Choroid plexus epithelial cell (primary cell): ENCODE results near the gene MET.
"Not testable (repeated sequence)": the region's sequence is repeated elsewhere in the genome, so short reads cannot be mapped to it uniquely, and the experiment has no call there.

ENCODE experiments used
- DNase-seq: peaks from one replicate; pipeline ENCODE4 v3.0.0-alpha.2; 2010; ENCODE audit warnings: low read depth
- H3K4me3 ChIP-seq: 2 replicates; pipeline ENCODE4 v1.5.1; 2011; ENCODE audit warnings: low read depth, mild to moderate bottlenecking, control low read depth, low read length, moderate library complexity
- TF ChIP-seq, protein P1 (sequence below): conservative IDR thresholded peaks from 2 replicates; pipeline ENCODE4 v1.5.1; 2011; ENCODE audit warnings: low read depth, mild to moderate bottlenecking, control low read depth, inconsistent platforms, low read length, moderate library complexity

MET gene

DNA sequence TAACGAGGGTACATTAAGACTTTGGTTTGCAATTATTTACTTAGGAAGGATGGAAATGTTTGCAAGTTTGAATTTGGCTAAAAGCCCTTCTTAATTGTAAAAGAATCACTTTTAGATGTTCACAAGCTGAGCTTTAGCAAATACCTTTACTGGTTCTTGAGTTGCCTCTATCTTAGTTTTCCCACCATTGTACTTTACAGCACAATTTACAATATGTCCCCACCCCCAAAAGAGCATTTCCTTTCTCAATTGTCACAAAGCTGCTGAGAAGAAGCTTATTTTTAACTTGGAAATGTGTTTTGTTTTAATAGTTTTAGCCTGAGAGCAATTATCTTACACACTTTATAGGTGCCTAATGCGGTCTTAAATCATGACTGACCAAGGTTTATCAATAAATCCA is 81.1 kb downstream of the MET start:
- TF ChIP-seq, protein P1, sequence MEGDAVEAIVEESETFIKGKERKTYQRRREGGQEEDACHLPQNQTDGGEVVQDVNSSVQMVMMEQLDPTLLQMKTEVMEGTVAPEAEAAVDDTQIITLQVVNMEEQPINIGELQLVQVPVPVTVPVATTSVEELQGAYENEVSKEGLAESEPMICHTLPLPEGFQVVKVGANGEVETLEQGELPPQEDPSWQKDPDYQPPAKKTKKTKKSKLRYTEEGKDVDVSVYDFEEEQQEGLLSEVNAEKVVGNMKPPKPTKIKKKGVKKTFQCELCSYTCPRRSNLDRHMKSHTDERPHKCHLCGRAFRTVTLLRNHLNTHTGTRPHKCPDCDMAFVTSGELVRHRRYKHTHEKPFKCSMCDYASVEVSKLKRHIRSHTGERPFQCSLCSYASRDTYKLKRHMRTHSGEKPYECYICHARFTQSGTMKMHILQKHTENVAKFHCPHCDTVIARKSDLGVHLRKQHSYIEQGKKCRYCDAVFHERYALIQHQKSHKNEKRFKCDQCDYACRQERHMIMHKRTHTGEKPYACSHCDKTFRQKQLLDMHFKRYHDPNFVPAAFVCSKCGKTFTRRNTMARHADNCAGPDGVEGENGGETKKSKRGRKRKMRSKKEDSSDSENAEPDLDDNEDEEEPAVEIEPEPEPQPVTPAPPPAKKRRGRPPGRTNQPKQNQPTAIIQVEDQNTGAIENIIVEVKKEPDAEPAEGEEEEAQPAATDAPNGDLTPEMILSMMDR = no peak
- H3K4me3 ChIP-seq = no peak overlapping the region
- no peak for DNase-seq

DNA sequence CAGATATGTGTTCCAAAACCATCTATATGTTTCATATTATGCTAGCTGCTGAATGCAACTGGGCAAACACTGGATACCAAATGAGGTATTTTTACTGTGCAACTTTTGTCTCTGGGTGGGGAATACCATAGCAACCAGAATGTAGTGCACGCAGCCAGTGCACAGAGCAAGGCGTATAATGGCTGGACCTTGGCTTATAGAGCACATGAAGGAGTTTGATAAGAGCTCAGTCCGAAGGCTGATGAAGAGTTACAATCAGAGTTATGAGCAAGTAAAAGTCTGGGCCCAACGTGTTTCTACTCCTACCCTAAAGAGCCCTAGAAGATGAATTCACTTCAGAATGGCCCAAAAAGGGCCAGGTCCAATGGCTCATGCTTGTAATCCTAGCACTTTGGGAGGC is 82.2 kb downstream of the MET start:
- no peak for DNase-seq
- TF ChIP-seq, protein P1 = no peak
- no peak overlapping the region for H3K4me3 ChIP-seq

DNA sequence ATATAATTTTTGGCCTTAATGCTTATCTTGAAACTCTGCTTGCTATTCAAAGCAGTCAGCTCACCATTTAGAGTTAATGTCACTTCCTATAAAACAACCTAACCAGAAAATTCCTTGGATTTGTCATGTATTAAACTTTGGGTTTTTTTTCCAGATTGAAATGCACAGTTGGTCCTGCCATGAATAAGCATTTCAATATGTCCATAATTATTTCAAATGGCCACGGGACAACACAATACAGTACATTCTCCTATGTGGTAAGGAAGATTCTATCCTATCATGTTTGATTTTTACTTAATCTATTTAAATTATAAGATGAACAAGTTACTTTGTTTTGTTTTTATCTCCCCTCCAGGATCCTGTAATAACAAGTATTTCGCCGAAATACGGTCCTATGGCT is 85.3 kb downstream of the MET start:
- DNase-seq = no peak
- H3K4me3 ChIP-seq = no peak overlapping the region
- TF ChIP-seq, protein P1 = no peak

DNA sequence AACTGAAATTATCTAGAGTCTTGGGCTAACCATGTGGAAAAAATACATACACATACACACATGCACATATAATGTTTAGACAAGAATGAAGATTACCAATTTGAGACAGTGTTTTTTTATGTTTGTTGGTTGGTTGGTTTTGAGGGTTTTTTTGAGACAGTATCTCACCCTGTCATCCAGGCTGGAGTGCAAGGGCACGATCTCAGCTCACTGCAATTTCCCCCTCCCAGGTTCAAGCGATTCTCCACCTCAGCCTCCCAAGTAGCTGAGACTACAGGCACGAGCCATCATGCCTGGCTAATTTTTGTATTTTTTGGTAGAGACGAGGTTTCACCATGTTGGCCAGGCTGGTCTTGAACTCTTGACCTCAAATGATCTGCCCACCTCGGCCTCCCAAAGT is 87.6 kb downstream of the MET start:
- not testable (repeated sequence) for DNase-seq

DNA sequence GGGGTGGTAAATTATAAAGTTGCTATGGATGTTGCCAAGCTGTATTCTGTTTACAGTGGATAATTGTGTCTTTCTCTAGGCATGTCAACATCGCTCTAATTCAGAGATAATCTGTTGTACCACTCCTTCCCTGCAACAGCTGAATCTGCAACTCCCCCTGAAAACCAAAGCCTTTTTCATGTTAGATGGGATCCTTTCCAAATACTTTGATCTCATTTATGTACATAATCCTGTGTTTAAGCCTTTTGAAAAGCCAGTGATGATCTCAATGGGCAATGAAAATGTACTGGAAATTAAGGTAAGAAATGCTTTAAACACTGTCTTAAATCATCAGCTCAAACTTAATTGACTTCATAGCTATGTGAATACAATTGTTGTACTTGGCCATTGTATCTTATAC is 91.0 kb downstream of the MET start:
- DNase-seq = no peak
- H3K4me3 ChIP-seq = no peak overlapping the region
- TF ChIP-seq, protein P1 = no peak

More for the DNA sequence above, 87.6 kb downstream of the MET start:
- H3K4me3 ChIP-seq = not testable (repeated sequence)

DNA sequence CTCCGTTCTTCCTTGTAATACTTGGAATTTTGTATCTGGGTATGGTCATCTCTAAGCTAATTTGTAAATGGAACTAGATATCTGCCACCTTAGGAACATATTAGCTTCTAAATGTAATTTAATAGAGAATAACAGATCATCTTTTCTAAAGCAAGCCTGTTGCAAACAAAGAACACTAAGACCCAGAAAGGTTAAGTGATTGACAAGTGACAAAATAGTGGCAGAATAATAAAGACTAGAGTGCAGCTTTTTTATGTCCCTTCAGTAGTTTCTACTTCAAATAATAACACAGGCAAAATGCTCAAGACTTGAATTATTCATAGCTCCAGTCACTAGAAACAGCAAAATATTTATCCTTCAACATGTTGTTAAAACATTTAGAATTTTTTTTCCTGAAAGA is 91.7 kb downstream of the MET start:
- H3K4me3 ChIP-seq = no peak overlapping the region
- DNase-seq = no peak
- TF ChIP-seq, protein P1 = no peak

DNA sequence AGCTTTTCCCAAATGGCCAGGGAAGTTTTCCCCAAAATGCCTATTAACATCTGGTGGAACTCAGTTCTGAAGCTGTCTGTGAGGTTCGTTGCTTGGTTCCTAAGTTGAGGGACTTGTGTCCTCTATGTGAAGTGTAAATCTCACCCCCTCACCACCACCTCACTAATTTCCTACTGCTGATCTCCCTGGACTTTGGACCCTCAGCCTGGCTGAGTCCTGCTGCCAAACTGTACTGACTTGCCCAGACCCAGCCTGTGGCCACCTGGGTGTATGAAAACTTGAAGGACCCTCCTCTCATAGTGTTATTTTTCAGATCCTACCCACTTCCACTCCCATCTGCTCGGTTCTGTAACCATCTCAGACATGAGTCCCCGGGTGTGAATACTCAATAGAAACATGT is 94.9 kb downstream of the MET start:
- TF ChIP-seq, protein P1 = no peak
- H3K4me3 ChIP-seq = no peak overlapping the region
- no peak for DNase-seq

DNA sequence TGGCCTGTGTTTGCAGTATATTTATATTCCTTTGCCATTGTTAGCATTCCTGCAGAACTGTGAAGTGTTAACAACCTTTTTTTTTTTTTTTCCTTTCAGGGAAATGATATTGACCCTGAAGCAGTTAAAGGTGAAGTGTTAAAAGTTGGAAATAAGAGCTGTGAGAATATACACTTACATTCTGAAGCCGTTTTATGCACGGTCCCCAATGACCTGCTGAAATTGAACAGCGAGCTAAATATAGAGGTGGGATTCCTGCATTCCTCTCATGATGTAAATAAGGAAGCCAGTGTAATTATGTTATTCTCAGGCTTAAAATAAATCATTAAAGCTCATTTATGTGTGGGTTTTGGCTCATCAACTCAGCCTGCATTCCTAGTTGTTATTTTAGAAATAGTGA is 97.5 kb downstream of the MET start:
- H3K4me3 ChIP-seq = no peak overlapping the region
- DNase-seq = no peak
- TF ChIP-seq, protein P1 = no peak
